NCI-H146 (cell line): ENCODE results near the gene SOX13.

Experiments
- DNase-seq: peaks from one replicate; lab custom pipeline; 2025; lab: John Stamatoyannopoulos, UW

The SOX13 gene

DNA sequence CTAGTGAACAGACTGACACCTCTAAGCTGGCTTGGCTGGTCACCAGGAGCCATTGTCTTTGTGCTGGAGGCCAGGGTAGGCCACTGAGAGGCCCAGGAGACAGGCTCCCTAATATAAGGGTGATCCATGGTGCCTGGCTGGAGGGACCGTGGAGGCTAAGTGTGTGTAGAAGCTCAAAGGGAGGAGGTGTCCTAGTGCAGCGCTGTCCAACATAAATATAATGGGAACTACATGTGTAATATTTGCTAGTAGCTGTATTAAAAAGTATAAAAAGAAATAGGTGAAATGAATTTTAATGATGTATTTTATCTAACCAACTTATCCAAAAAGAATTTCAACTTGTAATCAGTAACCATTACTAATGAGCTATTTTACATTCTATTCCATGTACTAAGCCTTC is 35.0 kb downstream of the SOX13 start:
- DNase-seq = no peak

DNA sequence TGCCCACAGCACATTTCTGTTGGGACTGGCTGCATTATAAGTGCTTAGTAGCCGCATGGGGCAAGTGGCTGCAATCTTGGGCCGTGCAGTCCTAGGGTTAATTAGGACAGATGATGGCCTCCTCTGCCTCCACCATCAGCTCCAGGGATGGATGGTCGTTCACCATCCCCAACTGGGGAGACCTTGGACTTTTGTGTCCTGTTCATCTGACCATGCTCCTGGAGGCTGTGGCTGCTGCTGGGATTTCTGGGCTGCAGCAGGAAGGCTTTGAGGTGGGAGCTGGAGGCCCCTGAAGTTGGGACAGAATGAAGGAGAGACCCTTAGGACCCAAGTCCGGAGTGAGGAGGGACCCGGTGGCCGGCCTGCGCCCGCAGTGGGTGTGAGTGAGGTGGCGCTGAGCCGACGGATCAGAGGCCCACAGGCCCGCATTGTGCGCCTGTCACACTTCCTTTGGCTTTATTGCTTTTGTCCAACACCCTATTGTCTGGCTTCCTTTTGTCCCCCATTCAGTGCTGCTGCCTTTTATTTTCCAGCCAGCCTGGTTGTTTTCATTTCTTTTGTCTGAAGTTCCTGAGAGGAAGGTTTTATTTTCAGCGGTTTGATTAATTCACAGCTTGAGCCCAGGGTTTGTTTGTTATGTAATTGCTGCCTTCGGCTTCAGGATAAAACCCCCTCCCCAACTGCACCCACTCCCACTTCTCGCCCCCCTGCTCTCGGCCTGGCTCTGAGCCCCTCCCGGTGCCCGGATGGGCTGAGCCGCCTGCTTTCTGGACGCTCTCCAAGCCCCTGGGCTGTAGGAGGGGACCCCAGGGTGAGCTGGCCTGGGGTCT is 35.6 kb downstream of the SOX13 start:
- DNase-seq = peak; percentile 96

DNA sequence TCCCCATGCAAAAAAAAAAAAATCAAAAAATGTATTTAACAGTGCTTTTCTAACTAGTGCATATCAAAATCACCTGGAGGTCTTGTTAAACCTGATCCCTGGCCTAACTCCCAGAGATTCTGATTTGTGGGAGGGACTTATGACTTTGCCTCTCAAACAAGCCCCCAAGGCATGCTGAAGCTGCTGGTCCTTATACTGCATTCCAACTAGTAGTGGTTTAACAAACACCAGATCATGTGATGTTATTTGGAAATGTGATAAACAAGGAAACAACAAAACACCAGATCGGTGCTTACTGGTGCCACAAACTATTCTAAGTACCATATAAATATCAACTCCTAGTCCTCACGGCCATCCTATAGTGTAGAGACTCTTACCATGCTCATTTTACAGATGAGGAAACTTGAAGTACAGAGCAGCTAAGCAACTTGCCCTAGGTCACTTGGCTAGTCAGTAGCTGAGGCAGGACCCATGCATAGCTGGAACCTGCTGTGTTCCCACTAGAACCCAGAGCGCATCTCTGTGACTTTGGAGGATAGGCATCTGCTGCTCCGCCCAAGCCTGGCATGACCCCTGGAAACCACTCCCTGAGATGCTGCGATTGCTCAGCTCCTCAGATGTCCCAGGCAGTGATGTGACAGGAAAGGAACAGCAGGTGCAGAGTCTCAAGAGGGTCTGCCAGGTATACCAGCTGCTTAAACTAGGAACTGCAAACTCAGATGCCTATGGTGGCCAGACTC is 38.1 kb downstream of the SOX13 start:
- no peak for DNase-seq

DNA sequence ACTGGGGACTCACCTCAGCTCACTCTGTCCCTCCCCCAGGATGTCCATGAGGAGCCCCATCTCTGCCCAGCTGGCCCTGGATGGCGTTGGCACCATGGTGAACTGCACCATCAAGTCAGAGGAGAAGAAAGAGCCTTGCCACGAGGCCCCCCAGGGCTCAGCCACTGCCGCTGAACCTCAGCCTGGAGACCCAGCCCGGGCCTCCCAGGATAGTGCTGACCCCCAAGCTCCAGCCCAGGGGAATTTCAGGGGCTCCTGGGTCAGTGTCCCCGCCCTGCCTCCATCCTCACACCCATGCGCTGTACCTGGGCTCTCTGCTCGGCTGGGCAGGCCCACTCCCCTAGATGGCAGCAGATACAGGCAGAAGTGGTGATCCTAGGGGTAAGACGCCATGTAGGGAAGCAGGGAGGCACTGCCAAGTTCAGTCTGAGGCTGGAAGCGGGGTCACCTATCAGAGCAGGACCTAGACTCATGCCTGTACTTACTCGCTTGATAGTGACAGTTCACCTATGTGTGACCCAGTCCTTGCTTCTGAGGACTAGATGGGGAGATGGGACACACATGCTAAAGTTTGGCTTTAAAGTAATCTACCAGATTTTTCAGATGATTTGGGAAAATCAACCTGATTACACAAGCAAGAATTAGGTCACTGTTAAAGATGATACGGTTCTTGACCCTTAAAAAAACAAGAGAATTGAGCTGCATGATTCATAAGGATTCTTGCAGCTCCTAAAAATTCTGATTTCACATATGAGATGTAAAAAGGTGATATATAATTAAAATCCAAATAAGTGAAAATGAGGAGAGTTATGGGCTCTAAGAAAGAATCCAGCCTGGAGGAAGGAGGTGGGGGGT is 40.2 kb downstream of the SOX13 start:
- no peak for DNase-seq

DNA sequence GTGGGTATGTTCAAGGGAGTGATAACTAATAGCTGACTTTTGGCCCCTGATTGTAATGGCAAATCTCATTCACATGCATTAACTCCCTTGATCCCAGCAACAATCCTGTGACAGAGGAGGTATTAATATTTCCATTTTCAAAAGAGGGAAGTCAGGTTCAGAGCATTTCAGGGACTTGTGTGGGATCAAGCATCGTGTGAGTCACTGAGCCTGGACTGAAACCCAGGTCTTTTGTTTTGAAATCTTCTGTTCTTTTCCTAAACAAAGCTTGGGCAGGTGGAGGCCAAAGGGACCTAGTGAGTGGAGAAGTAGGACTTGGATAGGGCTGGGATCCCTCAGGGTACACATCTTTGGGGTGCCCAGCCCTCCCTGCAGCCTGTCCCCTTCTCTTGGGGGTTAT is 41.0 kb downstream of the SOX13 start:
- no peak for DNase-seq

DNA sequence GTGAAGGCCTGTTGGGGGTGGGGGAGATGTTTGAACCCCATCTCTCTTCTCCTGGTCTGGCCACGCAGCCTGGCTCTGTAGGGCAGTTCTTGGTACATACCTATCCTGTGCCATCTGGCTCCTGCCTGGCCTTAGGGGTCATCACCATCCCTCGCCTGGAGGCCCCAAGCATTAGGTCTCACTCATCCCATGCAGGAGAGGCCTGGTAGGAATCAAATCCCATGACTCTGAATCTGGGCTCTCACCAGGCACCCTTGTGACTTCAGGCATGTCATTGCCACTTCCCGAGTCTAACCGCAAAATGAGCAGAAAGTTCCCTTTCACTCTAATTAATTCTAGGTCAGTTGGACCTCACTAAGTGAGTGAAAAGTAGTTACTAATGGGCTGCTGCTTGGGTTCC is 41.7 kb downstream of the SOX13 start:
- no peak for DNase-seq

DNA sequence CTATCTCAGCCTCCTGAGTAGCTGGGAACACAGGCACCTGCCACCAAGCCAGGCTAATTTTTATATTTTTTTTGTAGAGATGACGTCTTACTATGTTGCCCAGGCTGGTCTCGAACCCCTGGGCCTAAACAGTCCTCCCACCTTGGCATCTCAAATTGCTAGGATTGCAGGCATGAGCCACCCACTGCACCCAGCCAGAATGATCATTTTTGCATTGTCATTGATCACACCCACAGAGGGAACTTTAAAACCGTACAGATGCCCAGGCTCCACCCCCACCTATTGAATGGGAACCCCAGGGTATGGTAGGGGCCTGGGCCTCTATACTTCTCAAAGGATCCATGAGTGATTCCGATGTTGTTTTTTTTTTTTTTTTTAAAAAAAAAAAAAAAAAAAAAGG is 42.2 kb downstream of the SOX13 start:
- no peak for DNase-seq

DNA sequence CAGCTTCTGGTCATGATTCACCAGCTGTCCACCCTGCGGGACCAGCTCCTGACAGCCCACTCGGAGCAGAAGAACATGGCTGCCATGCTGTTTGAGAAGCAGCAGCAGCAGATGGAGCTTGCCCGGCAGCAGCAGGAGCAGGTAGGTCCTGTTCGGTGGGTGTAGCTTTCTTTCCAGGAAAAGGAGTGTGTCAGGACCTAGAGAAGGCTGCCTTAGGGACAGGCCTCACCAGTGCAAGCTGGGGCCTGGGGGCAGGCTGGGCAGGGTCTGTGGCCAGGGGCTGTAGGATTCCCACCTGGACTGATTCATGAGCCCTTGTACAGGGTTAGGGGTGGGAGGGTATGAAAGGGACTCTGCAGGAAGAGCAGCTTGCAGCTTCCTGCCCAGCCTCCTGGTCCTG is 43.6 kb downstream of the SOX13 start:
- DNase-seq = no peak

DNA sequence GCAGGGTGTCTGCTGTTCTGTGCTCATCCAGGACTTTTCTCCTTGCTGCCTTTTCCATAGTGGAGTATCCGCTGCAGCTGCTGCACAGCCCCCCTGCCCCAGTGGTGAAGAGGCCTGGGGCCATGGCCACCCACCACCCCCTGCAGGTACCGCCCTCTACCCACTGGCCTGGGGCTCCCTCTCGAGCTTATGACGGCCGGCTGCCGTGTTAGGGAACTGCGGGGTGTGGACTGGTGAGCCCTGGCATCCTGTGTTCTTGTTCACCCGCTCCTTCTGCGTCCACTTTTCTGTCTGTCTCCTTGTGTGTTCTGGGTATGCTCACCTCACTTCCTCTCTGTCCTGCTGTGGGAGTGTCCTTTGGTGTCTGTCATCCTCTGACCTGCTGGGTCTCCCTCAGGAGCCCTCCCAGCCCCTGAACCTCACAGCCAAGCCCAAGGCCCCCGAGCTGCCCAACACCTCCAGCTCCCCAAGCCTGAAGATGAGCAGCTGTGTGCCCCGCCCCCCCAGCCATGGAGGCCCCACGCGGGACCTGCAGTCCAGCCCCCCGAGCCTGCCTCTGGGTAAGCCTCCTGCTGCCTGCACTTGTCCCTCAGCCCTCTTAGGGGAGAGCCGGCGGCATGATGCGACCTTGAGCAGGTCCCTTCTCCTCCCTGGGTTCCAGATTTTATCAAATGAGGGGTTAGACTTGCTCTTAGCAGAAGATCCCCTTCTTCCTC is 49.1 kb downstream of the SOX13 start:
- no peak for DNase-seq

DNA sequence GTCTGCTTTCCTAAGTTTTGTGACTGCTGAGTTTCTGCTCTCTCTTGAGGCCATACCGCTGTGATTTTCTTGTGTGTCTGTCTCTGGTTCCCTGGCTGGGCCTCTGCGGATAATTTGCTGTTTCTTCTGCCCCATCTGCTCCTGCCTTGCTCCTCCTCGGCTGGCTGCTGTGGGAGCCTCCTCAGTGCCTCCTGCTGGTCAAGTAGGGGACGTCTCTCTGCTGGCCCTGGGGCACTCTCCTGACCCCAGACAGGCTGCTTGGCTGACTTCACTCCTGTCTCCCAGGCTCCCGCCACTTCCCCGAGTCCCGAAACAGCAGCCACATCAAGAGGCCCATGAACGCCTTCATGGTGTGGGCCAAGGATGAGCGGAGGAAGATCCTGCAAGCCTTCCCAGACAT is 50.5 kb downstream of the SOX13 start:
- no peak for DNase-seq

DNA sequence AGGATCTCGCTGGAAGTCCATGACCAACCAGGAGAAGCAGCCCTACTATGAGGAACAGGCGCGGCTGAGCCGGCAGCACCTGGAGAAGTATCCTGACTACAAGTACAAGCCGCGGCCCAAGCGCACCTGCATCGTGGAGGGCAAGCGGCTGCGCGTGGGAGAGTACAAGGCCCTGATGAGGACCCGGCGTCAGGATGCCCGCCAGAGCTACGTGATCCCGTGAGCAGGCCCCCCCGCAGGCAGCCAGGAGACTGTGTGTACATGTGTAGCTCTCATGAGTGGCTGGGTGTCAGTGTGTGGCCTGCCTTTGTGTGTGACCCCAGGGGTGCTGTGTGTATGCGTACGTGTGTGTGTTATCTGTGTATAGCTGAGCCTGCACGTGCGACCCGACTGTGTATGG is 51.7 kb downstream of the SOX13 start:
- DNase-seq = no peak

DNA sequence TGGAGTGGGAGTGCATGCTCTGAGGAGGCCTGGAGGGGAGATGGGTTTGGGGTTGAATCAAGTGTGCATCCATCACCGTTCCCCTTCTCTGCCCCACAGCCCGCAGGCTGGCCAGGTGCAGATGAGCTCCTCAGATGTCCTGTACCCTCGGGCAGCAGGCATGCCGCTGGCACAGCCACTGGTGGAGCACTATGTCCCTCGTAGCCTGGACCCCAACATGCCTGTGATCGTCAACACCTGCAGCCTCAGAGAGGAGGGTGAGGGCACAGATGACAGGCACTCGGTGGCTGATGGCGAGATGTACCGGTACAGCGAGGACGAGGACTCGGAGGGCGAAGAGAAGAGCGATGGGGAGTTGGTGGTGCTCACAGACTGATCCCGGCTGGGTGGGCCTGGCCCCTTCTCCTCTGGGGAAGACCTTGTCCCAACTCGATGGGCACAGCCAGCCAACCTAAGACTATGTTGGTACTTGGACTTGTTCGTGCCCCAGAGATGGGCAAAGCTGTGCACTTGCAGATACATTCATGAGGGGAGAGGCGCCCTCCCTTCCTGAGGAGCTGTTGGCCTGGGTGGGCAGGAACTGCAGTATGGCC is 52.9 kb downstream of the SOX13 start:
- DNase-seq = no peak

DNA sequence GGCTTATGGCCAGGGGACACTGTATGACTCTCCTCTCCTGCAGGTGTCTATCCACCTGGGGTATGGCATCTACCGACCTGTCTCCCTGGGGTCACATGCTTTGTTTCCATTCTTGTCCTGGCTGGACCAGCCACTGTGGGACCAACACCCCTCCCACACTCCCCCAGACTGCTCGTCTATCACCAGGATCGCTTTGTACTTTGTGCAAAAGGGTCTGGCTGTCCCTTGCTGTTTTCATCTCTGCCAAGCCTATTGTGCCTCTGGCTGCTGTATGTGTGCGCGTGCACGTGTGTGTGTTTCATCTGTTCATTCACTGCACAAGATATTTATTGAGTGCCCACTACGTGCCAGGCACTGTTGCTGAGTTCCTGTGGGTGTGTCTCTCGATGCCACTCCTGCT is 53.5 kb downstream of the SOX13 start:
- DNase-seq = no peak

DNA sequence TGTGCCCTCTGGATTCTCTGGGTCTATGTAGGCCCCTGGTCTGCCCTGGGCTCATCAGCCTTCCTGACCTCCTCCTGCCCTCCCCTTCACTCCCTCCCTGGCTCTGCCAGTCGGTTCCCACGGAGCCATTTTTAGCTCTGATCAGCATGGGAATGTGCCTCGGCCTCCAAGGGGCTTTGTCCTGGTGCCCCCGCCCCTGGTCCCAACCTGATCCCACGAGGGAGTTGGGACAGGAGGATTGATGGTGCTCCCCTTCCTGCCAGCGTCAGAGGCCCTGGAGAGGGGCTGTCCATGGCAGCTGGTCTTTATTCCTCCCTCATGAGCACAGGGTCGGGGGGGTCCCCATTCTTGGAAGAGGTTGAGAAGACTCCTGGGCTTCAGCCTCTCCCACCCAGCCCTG is 54.0 kb downstream of the SOX13 start:
- DNase-seq = no peak

DNA sequence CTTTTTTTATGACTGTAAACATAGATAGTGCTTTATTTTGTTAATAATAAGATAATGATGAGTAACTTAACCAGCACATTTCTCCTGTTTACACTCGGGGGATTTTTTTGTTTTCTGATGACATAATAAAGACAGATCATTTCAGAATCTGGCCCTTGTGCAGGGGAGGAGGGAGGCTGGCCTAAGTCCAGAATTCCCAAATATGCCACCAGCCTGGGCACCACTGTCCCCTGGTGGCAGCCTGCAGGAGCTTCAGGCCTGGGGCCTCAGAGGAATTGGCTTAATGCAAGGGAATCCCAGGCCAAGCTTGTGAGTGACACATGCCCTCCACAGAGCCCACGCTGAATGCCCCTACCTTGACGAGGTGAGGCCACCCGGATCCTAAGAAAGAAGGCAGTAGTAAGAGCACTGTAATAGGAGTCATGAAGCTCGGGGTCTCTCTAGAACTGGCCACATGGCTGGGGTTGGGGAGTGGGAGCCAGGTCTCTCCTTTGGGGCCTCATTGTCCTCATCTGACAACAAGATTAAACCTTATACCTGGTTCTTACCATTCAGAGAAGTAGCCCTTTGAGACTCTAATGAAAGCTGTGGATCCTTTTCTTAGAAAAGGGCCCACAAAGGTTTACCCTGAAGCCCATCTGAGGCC is 54.8 kb downstream of the SOX13 start:
- peak; percentile 63 for DNase-seq

DNA sequence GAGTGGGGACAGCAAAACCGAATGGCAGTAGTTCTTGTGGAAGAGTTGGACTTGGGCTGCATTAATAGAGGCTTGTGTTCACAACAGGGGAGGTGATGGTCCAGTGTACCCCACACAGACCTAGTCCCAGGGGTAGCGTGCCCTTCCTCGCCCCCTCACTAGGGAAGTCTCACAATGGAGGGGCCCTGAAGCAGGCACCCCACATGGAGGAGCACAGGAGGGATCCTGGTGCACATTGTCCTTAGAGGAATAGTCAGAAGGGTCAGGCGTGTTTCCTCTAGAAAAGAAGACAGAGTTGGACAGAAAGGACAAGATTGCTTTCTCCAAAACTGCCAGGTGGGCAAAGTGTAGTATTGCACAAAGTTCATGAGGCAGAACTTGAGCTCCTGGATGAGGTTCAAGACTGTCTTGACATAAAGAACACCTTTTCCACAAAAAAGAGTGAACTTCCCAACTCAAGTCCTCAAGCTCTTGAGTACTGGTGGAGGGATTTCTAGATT is 55.6 kb downstream of the SOX13 start:
- DNase-seq = no peak

DNA sequence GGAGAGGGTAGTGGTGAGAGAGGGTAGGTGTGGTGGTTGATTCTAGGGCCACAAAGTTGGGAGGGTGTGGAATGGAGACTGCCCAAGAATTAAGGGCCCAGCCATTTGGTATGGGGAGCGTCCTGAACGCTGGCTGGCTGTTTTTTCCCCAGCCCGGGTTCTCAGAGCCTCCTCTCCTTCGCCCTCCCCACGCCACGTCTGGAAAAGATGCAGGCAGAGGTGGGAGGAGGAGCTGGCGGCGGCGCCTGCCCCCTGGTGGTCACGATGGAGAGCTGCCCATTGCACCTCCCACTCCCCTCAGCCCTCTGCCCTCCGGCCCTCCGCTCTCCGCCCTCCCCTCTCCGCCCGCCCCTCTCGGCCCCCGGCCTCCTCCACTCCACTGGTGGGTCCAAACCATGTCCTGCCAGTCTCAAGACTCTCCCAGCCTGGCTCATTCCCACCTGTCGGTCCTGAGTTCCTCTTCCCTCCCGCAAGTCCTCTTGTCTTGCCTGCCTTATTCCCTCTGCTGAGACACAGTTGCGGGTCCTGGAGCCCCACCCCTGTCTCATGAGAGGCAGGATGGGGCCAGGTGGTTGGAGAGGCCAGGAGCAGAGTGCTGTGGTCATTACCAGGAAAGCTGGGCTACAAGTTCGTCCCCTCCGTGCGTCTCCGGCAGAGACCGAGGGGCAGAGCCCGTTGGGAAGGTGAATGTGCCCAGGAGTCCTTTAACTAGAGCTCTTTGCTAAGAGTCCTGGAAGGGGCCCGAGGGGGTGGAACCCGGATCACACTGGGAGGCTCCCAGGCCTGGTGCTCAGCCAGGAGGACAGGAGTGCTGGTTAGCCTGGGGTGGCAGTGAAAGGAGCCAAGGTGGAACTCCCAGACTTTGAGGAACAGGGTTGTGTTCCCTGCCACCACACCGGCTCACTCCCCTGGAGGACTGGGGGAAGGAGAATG is 56.3 kb downstream of the SOX13 start:
- DNase-seq = peak; percentile 82

DNA sequence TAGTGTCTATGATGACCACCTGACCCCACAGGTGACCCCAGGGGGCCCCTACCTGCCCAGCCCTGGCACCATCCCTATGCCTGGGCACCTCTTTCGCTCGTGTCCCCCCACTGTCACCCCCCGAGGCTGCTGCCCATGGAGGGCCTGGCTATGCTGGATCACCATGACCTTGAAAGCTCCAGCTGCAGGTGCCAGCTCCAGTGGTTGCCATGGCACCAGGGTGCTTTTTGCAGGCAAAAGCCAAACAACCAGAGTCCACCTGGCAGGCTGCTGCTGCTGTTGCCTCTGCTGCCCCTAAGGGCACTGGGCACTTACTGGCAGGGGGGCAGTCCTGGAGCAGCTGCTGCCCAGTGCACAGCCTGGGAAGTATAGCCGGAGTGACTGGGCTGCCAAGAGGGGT is 57.3 kb downstream of the SOX13 start:
- DNase-seq = peak; percentile 81

DNA sequence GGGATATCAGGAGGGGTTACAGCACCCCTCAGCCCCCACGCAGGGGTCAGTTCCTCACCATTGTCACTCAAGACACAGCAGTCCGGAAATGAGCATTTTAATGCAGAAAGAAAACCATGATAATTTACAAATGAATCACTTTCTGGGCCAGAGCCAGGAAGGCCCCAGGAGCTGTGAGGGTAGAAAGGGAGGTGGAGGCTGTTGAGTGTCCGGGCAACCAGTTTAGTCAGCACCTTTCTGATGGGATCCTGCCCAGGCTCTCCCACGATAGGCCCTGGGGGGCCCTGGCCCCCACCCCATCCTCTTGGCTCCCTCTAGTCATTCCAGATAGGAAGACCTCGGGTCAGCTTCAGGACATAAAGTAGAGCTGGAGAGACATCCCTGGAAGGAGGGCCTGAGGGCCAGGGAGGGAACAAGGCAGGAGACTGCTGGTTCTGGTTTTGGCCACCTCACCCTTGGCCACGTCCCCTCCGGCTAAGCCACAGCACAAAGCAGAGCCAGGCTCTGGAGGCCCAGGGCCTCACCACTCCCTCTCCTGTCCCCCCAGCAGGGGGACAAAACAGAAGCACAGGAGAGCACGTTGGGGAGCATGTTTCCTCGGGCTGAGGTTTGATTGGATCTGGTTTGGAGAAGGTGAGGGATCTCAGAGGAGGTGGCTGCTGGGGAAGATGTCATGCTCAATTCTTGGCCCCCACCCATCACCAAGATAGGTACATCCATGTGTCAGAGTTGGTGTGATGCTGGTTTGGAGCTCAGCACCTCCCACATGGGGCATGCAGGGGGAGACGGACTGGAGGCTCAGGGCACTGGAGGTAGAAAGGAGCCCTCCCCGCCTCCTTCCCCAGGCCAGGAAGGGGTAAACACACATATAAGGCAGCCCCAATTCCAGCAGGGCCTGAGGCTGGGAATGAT is 58.3 kb downstream of the SOX13 start:
- DNase-seq = no peak
